K562 (cell line): Measurements from ENCODE around the gene ZNF513. TPM values are rescaled to one million over a fixed set of nuclear protein-coding genes. Genes with fewer than 3 reads are reported as not detected.

ENCODE experiments used
- BHLHE40 ChIP-seq: IDR thresholded peaks from 2 replicates; pipeline ENCODE4 v1.6.1; 2011; ENCODE audit warnings: low read length, improper control_type of control experiment
- CEBPB ChIP-seq: fragments of 450-650 bp; IDR thresholded peaks from 2 replicates; pipeline ENCODE4 v1.6.1; 2016; ENCODE audit warnings: missing genetic modification characterization, missing compliant biosample characterization
- CHCHD3 ChIP-seq: fragments of 250-450 bp; sonication (Bioruptor Pico); IDR thresholded peaks from 2 replicates; pipeline ENCODE4 v2.1.2; 2022; ENCODE audit warnings: mild to moderate bottlenecking
- FOXA3 ChIP-seq, 2 experiments: fragments of 450-650 bp in 1 of 2; sonication (generic) in 1 of 2; formaldehyde crosslinking; IDR thresholded peaks in 1 of 2; conservative IDR thresholded peaks in 1 of 2; 2 replicates each; pipeline versions ENCODE4 v1.4.0 to v1.8.0; 2020 to 2022; ENCODE audit warnings: mild to moderate bottlenecking in 2 of 2, missing genetic modification reagents in 1 of 2
- MCM2 ChIP-seq: fragments of 450-650 bp; IDR thresholded peaks from 2 replicates; pipeline ENCODE4 v1.6.1; 2017; ENCODE audit warnings: low read depth, mild to moderate bottlenecking
- MCM3 ChIP-seq: fragments of 450-650 bp; IDR thresholded peaks from 2 replicates; pipeline ENCODE4 v1.6.1; 2016
- NCOA2 ChIP-seq, 2 experiments: fragments of 450-650 bp; IDR thresholded peaks; 2 replicates each; pipeline ENCODE4 v1.6.1; 2018; ENCODE audit warnings: mild to moderate bottlenecking in 2 of 2, moderate library complexity in 1 of 2; ENCODE audit not compliant: partially characterized antibody in 2 of 2
- NCOR1 ChIP-seq: fragments of 450-650 bp; IDR thresholded peaks from 2 replicates; pipeline ENCODE4 v1.6.1; 2016; ENCODE audit warnings: mild to moderate bottlenecking, moderate library complexity
- PML ChIP-seq: IDR thresholded peaks from 2 replicates; pipeline ENCODE4 v1.6.1; 2012; ENCODE audit warnings: low read length, inconsistent platforms
- SMAD4 ChIP-seq: fragments of 250-450 bp; sonication (Bioruptor Pico); conservative IDR thresholded peaks from 2 replicates; pipeline ENCODE4 v1.8.0; 2021; ENCODE audit warnings: inconsistent platforms, mild to moderate bottlenecking, moderate library complexity
- SP2 ChIP-seq: IDR thresholded peaks from 2 replicates; pipeline ENCODE4 v1.6.1; 2011; ENCODE audit warnings: mild to moderate bottlenecking, low read depth, low read length, moderate library complexity; ENCODE audit not compliant: poor library complexity, severe bottlenecking; ENCODE audit errors: extremely low read depth
- SUPT5H ChIP-seq: fragments of 450-650 bp; IDR thresholded peaks from 2 replicates; pipeline ENCODE4 v1.6.1; 2016
- THAP7 ChIP-seq: fragments of 250-450 bp; sonication (Bioruptor Pico); IDR thresholded peaks from 2 replicates; pipeline ENCODE4 v1.5.0; 2021
- ZNF184 ChIP-seq: sonication (generic); formaldehyde crosslinking; IDR thresholded peaks from 2 replicates; pipeline ENCODE4 v1.5.0; 2020; ENCODE audit warnings: missing genetic modification reagents
- ZNF407 ChIP-seq: fragments of 450-650 bp; IDR thresholded peaks from 2 replicates; pipeline ENCODE4 v1.6.1; 2016; ENCODE audit warnings: low read depth
- ZNF507 ChIP-seq: conservative IDR thresholded peaks from 2 replicates; pipeline ENCODE4 v1.6.1; 2017; ENCODE audit warnings: missing genetic modification characterization, missing compliant biosample characterization
- ZNF584 ChIP-seq: fragments of 200-800 bp; sonication (Bioruptor generic); IDR thresholded peaks from 2 replicates; pipeline ENCODE4 v1.6.1; 2016; ENCODE audit warnings: low read depth, mild to moderate bottlenecking, missing genetic modification characterization, missing compliant biosample characterization
- polyA plus RNA-seq, 8 experiments: library from polyadenylated mRNA; depleted of rRNA in 4 of 8; stranded (reverse) in 5 of 8; unstranded in 3 of 8; fragments of >200 nt; fragmentation: Nextera tagmentation in 2 of 8; fragmentation: Illumina TruSeq in 1 of 8; extraction: Ambion mirVana in 2 of 8; extraction: Trizol in 1 of 8; gene quantifications; 2 replicates each; pipeline versions ENCODE4 v1.2.1 to v1.2.3, GENCODE V29; 2011 to 2014; ENCODE audit warnings: inconsistent platforms in 1 of 8, missing spikeins in 1 of 8
- total RNA-seq, 7 experiments: library from RNA; depleted of rRNA in 6 of 7; stranded (reverse); fragments of >200 nt in 6 of 7; fragmentation: Illumina TruSeq in 2 of 7; extraction: Trizol in 2 of 7; gene quantifications; 2 replicates each; pipeline versions ENCODE4 v1.2.1 to v1.2.3, GENCODE V29; 2011 to 2021; ENCODE audit warnings: low replicate concordance in 1 of 7

ZNF513 gene
- total and polyA plus RNA-seq, 9 of the 15 experiments (the other 6 are each of a cell fraction or from before 2014, with no cell fraction given): 0.04 to 13.6 (median 4.4) TPM

- TF ChIP-seq ZNF407: peak; percentile 100
- TF ChIP-seq BHLHE40: 0 out of 2 replicates have a peak, but pooled peaks have one; percentile 29
- TF ChIP-seq MCM2: no peak
- TF ChIP-seq SP2: peak; percentile 42
- TF ChIP-seq THAP7 (CRISPR knock-in tag): peak; percentile 86
- no peak for TF ChIP-seq ZNF184
- no peak for TF ChIP-seq CHCHD3 (CRISPR knock-in tag)
- no peak for TF ChIP-seq NCOA2 (IDR thresholded peaks at IDR 0.05; ENCODE audit: partially characterized antibody in 2 of 2)
- TF ChIP-seq ZNF584 (CRISPR knock-in tag): no peak
- peak; percentile 83 for TF ChIP-seq SUPT5H
- no peak for TF ChIP-seq ZNF507
- TF ChIP-seq SMAD4 (CRISPR knock-in tag): no peak
- 0 out of 2 replicates have a peak, but pooled peaks have one; percentile 14 for TF ChIP-seq NCOR1
- TF ChIP-seq PML: peak; percentile 16
- peak; percentile 60 for TF ChIP-seq CEBPB (tag)
- no peak for TF ChIP-seq MCM3
- peak in 1 of 2 experiments; percentile 82; a peak in 1 of 4 replicates for TF ChIP-seq FOXA3 (CRISPR knock-in tag; conservative IDR thresholded peaks at IDR 0.05 in 1 of 2, IDR thresholded peaks at IDR 0.05 in 1 of 2)
Observed at GRCh38 chr2:27370026-27370815, 10.3 kb downstream of the ZNF513 start, which contains the start of the genes EIF2B4 and SNX17 (continued).
